ENCODE measurements around the gene TEDC2. TPM values are rescaled to one million over a fixed set of nuclear protein-coding genes. Genes with fewer than 3 reads are reported as not detected.
A peak's percentile ranks its signal among the peaks of the same experiment; 100 is the strongest.

Gene TEDC2
- total and polyA plus RNA-seq, 12 donors: 0.29 to 2.3 (median 0.95) TPM

DNA sequence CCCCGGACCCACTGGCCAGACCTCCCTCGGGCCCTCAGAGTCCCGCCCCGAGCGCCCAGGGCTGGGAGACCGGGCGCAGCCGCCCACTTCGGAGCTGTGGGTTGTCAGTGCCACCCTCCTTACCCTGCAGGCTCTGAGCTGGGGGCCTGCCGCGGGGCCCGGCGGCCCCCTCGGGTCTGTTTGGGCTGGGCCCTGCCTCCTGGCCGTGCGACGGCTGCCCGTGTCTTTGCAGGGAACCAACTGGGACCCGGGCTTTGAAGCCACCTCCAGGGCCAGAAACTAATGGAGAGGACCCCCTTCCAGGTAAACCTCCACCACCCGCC is 443 bp downstream of the TEDC2 start:
- ATAC-seq (no peak), DNase-seq (no peak)
- H3K4me1 ChIP-seq: peaks cover 5 to 16% (median 14%) of the 10 kb centered on the region in 9 donors
- WGBS, 2 donors: 3% methylated on average over 19 to 20 of the region's 20 CpGs
- TF ChIP-seq, protein P1, sequence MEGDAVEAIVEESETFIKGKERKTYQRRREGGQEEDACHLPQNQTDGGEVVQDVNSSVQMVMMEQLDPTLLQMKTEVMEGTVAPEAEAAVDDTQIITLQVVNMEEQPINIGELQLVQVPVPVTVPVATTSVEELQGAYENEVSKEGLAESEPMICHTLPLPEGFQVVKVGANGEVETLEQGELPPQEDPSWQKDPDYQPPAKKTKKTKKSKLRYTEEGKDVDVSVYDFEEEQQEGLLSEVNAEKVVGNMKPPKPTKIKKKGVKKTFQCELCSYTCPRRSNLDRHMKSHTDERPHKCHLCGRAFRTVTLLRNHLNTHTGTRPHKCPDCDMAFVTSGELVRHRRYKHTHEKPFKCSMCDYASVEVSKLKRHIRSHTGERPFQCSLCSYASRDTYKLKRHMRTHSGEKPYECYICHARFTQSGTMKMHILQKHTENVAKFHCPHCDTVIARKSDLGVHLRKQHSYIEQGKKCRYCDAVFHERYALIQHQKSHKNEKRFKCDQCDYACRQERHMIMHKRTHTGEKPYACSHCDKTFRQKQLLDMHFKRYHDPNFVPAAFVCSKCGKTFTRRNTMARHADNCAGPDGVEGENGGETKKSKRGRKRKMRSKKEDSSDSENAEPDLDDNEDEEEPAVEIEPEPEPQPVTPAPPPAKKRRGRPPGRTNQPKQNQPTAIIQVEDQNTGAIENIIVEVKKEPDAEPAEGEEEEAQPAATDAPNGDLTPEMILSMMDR (IDR thresholded peaks at IDR 0.05): no peak
- no peaks in the 10 kb centered on the region for H3K9me3 ChIP-seq
- no peaks in the 10 kb centered on the region for H3K27me3 ChIP-seq
- intact Hi-C loops (cut with DNase I): no loop called here
- H3K27ac ChIP-seq: peak overlapping the region in 1 of 10 donors; percentile 42
- H3K36me3 ChIP-seq: peaks cover 0 to 20% (median 0%) of the 10 kb centered on the region in 9 donors
- H3K4me3 ChIP-seq: peak overlapping the region in 9 of 10 donors; percentile 44 to 76 (median 63)

DNA sequence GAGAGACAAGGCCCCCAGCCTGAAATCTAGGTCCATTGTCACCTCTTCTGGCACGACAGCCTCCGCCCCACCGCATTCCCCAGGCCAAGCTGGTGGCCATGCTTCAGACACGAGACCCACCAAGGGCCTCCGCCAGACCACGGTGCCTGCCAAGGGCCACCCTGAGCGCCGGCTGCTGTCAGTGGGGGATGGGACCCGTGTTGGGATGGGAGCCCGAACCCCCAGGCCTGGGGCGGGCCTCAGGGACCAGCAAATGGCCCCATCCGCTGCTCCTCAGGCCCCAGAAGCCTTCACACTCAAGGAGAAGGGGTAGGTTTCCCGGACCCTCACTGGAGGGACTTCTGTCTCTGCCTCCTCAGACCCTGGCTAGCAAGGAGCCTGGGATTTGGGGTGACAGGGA is 1.0 kb downstream of the TEDC2 start:
- Histone ChIP-seq H3K27me3 (no peaks in the 10 kb centered on the region), H3K4me1 (peaks cover 5 to 16% (median 14%) of the 10 kb centered on the region in 9 donors), H3K27ac (no peak overlapping the region), H3K4me3 (no peak overlapping the region), H3K9me3 (no peaks in the 10 kb centered on the region), H3K36me3 (peaks cover 0 to 14% (median 0%) of the 10 kb centered on the region in 9 donors)
- TF ChIP-seq, protein P1 (IDR thresholded peaks at IDR 0.05): no peak
- intact Hi-C loops (cut with DNase I): no loop called here
- ATAC-seq (no peak), DNase-seq (no peak)
- WGBS, 2 donors: 86 to 87% methylated on average over 13 of the region's 13 CpGs

DNA sequence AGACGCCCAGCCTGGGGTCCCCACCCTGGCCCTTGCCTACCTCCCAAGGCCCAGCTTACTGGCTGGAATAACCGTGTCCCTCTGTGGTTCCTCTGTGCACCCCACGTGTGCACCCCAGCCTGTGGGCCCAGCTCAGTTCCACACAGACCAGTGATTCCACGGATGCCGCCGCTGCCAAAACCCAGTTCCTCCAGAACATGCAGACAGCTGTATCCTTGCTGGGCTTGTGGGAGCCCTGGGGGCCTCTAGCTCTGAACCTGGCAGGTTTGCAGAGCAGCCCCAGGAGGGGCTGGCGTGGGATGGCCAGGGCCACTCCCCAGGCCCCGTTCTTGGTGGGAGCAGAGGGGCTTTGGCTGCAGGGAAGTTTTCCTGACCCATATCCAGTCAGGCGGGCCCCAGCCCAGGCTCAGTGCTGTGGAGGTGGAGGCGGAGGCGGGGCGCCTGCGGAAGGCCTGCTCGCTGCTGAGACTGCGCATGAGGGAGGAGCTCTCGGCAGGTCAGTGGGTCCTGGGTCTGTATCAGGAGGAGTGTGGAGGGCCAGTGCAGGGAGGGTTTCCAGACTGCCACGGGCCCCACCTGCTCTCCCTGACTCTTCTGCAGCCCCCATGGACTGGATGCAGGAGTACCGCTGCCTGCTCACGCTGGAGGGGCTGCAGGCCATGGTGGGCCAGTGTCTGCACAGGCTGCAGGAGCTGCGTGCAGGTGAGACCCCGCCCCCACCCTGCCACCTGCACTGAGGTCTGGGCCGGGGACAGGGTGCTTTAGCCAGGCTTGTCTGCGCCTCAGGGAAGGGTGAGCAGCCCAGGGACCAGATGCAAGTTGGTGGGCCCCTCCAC is 2.3 kb downstream of the TEDC2 start:
- Histone ChIP-seq H3K27ac (no peak overlapping the region), H3K9me3 (no peaks in the 10 kb centered on the region), H3K4me1 (peaks cover 5 to 19% (median 14%) of the 10 kb centered on the region in 9 donors), H3K27me3 (peaks cover 0 to 3% (median 0%) of the 10 kb centered on the region in 7 donors), H3K36me3 (peaks cover 0 to 1% (median 0%) of the 10 kb centered on the region in 9 donors), H3K4me3 (no peak overlapping the region)
- DNase-seq (no peak), ATAC-seq (no peak)
- WGBS, 2 donors: 94% methylated on average over 23 of the region's 23 CpGs
- TF ChIP-seq, protein P1 (IDR thresholded peaks at IDR 0.05): no peak
- intact Hi-C loops (cut with DNase I): no loop called here

DNA sequence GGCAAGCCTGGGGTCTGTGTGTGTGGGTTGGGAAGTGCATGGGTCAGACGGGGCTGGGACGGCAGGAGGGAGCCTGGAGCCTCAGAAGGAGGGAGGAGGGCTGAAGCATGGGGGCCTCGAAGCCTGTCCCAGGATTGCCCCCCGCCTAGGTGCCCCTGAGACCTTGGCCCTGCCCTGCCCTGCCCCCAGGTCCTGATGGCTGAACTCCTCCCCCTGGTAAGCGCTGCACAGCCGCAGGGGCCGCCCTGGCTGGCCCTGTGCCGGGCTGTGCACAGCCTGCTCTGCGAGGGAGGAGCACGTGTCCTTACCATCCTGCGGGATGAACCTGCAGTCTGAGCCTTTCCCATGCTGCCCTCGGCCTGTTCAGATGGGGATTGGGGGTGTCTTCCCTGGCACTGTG is 4.4 kb downstream of the TEDC2 start:
- Histone ChIP-seq H3K36me3 (no peaks in the 10 kb centered on the region), H3K4me3 (no peak overlapping the region), H3K27ac (no peak overlapping the region), H3K9me3 (no peaks in the 10 kb centered on the region), H3K4me1 (peaks cover 10 to 32% (median 25%) of the 10 kb centered on the region in 9 donors), H3K27me3 (peaks cover 0 to 24% (median 0%) of the 10 kb centered on the region in 7 donors)
- DNase-seq: no peak
- TF ChIP-seq, protein P1 (IDR thresholded peaks at IDR 0.05): no peak
- intact Hi-C loops (cut with DNase I): no loop called here
- 82 to 84% methylated on average over 4 to 12 of the region's 12 CpGs for WGBS, 2 donors
- ATAC-seq: no peak

All from heart right ventricle (tissue), 16 donors.